KBM-7 (cell line): ENCODE data around the gene BSDC1.

Experiments used
- DNase-seq: peaks from one replicate; pipeline ENCODE4 v3.0.0-alpha.2; 2015
- in situ Hi-C: fragments of 300-500 bp; cut with MboI; formaldehyde crosslinking; loops from 2 replicates; pipeline ENCODE4 v1.14.3; 2020; ENCODE audit warnings: low sequenced_read_pairs, low pct_unique_long_range_greater_than_20kb, mixed read lengths

BSDC1 gene

GRCh38 chr1:32327204-32327603, 67.0 kb downstream of the BSDC1 start:
- no peak for DNase-seq
- in situ Hi-C loops, result no loop called here

GRCh38 chr1:32321712-32322291, 72.4 kb downstream of the BSDC1 start:
- in situ Hi-C loops, result no loop called here
- DNase-seq, result no peak

- in situ Hi-C loops, result no loop called here
- no peak for DNase-seq
Observed at GRCh38 chr1:32318127-32318869, 75.9 kb downstream of the BSDC1 start.

GRCh38 chr1:32316903-32317277, 77.4 kb downstream of the BSDC1 start:
- in situ Hi-C loops, result no loop called here
- DNase-seq, result no peak
